ENCODE measurements around the gene GALNT3. TPM values are rescaled to one million over a fixed set of nuclear protein-coding genes. Genes with fewer than 3 reads are reported as not detected.
A peak's percentile ranks its signal among the peaks of the same experiment; 100 is the strongest.

The GALNT3 gene
- total RNA-seq, 1 experiment from 2014 or later: 18.5 TPM

GRCh38 chr2:165766326-165766927 is 27.6 kb downstream of the GALNT3 start:
- Histone ChIP-seq H2AFZ (ENCODE audit: low read length) (no peak overlapping the region), H3K4ac (ENCODE audit: low read depth, low read length) (no peak overlapping the region), H2BK15ac (ENCODE audit: low read depth, low read length) (no peak overlapping the region), H2AK5ac (ENCODE audit: insufficient read length, low read length) (no peak overlapping the region), H3K9me3 (ENCODE audit: control insufficient read depth, low read depth, low read length) (no peaks in the 10 kb centered on the region), H3T11ph (ENCODE audit: low read length) (no peak overlapping the region), H3K4me1 (ENCODE audit: insufficient read depth, low read length) (peaks cover 2% of the 10 kb centered on the region; the same call in 1 of the 2 replicates), H3K79me2 (ENCODE audit: insufficient read depth, low read length) (peaks cover 18% of the 10 kb centered on the region; the same call in 1 of the 2 replicates), H4K20me1 (ENCODE audit: control insufficient read depth, insufficient read depth, insufficient read length) (no peaks in the 10 kb centered on the region), H3K27ac (ENCODE audit: insufficient read length, low read depth, low read length) (no peak overlapping the region), H2BK5ac (ENCODE audit: insufficient read length, low read length) (no peak overlapping the region), H3K27me3 (ENCODE audit: insufficient read depth, low read length) (no peaks in the 10 kb centered on the region), H4K91ac (ENCODE audit: insufficient read length, low read depth, low read length) (no peak overlapping the region), H3K23ac (ENCODE audit: insufficient read length, low read depth, low read length) (no peak overlapping the region), H3K14ac (ENCODE audit: insufficient read depth, low read length) (no peak overlapping the region), H3K23me2 (ENCODE audit: insufficient read length, low read depth, low read length, poor library complexity, severe bottlenecking) (no peaks in the 10 kb centered on the region), H2BK20ac (ENCODE audit: low read depth, low read length, poor library complexity, severe bottlenecking) (no peak overlapping the region), H2BK12ac (ENCODE audit: insufficient read length, low read depth, low read length) (no peak overlapping the region), H4K5ac (ENCODE audit: insufficient read length, low read depth, low read length) (no peak overlapping the region), H2BK120ac (ENCODE audit: low read depth, low read length, poor library complexity, severe bottlenecking) (no peak overlapping the region), H4K8ac (replicated peaks; ENCODE audit: insufficient read length, low read depth, low read length) (no peak overlapping the region), H3K4me2 (ENCODE audit: insufficient read depth, insufficient read length, low read length) (no peak overlapping the region), H3K9ac (ENCODE audit: extremely low read depth, insufficient read length, low read length) (no peak overlapping the region), H3K56ac (ENCODE audit: insufficient read length, low read depth, low read length) (no peak overlapping the region), H3K79me1 (ENCODE audit: insufficient read depth, low read depth, low read length, poor library complexity, severe bottlenecking) (peaks cover 5% of the 10 kb centered on the region), H3K18ac (ENCODE audit: insufficient read length, low read depth, low read length) (no peak overlapping the region)
- Mint-ChIP-seq H3K9me3 (no peaks in the 10 kb centered on the region), H3K4me1 (peaks cover 23 to 33% of the 10 kb centered on the region in 2 experiments), H3K27me3 (ENCODE audit: low read depth) (no peaks in the 10 kb centered on the region), H3K4me3 (no peak overlapping the region), H3K36me3 (ENCODE audit: insufficient read depth in 1 of 3, low read depth in 3 of 3) (peaks cover 0 to 24% (median 14%) of the 10 kb centered on the region in 3 experiments; a peak in 5 of 7 replicates), H3K27ac (peak overlapping the region in 1 of 3 experiments; percentile 49; a peak in 2 of 7 replicates)
- DNase-seq: no peak
- TF ChIP-seq, protein P1, sequence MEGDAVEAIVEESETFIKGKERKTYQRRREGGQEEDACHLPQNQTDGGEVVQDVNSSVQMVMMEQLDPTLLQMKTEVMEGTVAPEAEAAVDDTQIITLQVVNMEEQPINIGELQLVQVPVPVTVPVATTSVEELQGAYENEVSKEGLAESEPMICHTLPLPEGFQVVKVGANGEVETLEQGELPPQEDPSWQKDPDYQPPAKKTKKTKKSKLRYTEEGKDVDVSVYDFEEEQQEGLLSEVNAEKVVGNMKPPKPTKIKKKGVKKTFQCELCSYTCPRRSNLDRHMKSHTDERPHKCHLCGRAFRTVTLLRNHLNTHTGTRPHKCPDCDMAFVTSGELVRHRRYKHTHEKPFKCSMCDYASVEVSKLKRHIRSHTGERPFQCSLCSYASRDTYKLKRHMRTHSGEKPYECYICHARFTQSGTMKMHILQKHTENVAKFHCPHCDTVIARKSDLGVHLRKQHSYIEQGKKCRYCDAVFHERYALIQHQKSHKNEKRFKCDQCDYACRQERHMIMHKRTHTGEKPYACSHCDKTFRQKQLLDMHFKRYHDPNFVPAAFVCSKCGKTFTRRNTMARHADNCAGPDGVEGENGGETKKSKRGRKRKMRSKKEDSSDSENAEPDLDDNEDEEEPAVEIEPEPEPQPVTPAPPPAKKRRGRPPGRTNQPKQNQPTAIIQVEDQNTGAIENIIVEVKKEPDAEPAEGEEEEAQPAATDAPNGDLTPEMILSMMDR (conservative IDR thresholded peaks at IDR 0.05): no peak

All from H9 (cell line).